ENCODE data around the gene CCND2. TPM values are rescaled to one million over a fixed set of nuclear protein-coding genes. Genes with fewer than 3 reads are reported as not detected.

CCND2 gene
- total and polyA plus RNA-seq, 9 donors = 4.0 to 105 (median 45.4) TPM

GRCh38 chr12:4281173-4281654 lies 7.7 kb downstream of the CCND2 start:
- H3K27me3 ChIP-seq = no peaks in the 10 kb centered on the region
- TF ChIP-seq, protein P1, sequence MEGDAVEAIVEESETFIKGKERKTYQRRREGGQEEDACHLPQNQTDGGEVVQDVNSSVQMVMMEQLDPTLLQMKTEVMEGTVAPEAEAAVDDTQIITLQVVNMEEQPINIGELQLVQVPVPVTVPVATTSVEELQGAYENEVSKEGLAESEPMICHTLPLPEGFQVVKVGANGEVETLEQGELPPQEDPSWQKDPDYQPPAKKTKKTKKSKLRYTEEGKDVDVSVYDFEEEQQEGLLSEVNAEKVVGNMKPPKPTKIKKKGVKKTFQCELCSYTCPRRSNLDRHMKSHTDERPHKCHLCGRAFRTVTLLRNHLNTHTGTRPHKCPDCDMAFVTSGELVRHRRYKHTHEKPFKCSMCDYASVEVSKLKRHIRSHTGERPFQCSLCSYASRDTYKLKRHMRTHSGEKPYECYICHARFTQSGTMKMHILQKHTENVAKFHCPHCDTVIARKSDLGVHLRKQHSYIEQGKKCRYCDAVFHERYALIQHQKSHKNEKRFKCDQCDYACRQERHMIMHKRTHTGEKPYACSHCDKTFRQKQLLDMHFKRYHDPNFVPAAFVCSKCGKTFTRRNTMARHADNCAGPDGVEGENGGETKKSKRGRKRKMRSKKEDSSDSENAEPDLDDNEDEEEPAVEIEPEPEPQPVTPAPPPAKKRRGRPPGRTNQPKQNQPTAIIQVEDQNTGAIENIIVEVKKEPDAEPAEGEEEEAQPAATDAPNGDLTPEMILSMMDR (IDR thresholded peaks at IDR 0.05) = no peak
- TF ChIP-seq POLR2A (IDR thresholded peaks at IDR 0.05) (no peak), EP300 (IDR thresholded peaks at IDR 0.05) (no peak)
- no peaks in the 10 kb centered on the region for H3K4me1 ChIP-seq (ENCODE audit: insufficient read depth)
- 84 to 89% (median 86%) methylated on average over 16 of the region's 16 CpGs for WGBS, 3 donors
- H3K4me3 ChIP-seq = no peak overlapping the region
- no peaks in the 10 kb centered on the region for H3K9me3 ChIP-seq
- H3K27ac ChIP-seq = no peak overlapping the region
- DNase-seq = no peak
- H3K36me3 ChIP-seq = no peaks in the 10 kb centered on the region
- intact Hi-C loops (cut with DNase I) = no loop called here

DNA sequence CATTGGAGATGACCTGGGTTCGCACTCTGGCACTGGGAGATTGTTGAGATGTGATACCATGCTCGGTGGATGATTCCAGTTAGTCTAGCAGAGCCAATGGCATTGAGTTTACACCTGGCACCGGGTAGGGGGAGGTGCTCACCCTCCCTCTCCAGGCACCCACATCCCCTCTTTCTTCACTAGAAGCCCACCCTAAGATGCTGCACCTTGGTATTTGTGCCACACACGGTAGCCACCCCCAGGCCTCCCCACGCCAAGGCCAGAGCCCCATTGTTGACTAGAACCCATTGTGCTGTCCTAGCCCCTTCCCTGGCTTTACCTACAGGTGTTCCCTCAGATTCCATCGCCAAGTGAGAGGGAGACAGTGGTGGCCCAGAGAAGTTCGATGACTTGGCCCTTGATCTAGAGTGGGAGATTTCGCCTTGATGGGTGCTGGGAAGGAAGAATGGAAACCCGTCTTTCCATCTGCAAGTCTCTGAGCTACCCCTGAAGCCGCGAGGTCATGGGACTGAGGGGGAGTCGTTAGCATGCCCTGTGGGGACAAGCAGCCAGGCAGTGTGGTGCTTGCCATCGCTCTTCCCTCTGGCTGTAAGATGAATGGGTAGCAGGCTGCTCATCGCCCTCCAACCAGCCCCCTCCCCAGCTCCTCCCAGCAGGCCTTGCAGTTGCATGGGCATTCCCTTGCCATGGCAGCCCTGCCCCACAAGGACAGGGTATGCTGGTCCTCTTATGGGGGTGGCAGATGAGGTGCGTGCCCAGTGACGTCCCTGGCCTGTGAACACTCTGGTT lies 8.7 kb downstream of the CCND2 start:
- H3K4me1 ChIP-seq (ENCODE audit: insufficient read depth) = no peaks in the 10 kb centered on the region
- no peak overlapping the region for H3K27ac ChIP-seq
- intact Hi-C loops (cut with DNase I) = no loop called here
- H3K27me3 ChIP-seq = no peaks in the 10 kb centered on the region
- WGBS, 3 donors = 82 to 87% (median 83%) methylated on average over 16 of the region's 16 CpGs
- no peak for DNase-seq
- TF ChIP-seq EP300 (IDR thresholded peaks at IDR 0.05) = no peak
- TF ChIP-seq POLR2A (IDR thresholded peaks at IDR 0.05) = no peak
- TF ChIP-seq, protein P1 (IDR thresholded peaks at IDR 0.05) = no peak
- no peak overlapping the region for H3K4me3 ChIP-seq
- no peaks in the 10 kb centered on the region for H3K36me3 ChIP-seq
- H3K9me3 ChIP-seq = no peaks in the 10 kb centered on the region

DNA sequence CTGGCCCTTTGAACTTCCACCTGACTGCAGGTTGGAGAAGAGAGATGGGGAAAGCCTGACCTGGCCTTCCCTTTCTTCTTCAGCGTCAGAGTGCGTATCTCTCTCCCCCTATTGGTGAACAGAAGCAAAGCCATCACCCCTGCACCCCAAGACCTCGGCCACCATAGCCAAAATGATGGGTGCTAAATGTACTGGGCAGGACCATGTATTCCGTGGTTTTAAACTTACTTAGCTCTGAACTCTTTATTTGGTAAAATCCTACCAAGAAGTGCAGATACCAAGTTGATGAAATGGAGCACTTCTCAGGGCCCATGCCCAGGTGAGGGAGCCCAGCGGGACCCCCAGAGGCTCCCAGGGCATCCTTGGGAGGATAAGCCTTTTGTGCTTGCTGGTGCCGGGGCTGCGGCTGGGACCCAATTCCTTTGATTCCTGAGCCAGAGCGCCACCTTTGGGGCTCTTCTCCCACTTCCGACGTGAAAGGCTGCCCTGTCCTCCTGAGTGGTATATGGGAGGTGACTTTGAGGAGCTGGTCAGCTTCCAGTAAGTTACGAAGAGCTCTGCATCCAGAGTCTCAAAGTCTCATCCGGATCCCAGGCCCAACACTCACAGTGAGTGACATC lies 9.4 kb downstream of the CCND2 start:
- TF ChIP-seq POLR2A (IDR thresholded peaks at IDR 0.05) (no peak), EP300 (IDR thresholded peaks at IDR 0.05) (no peak)
- TF ChIP-seq, protein P1 (IDR thresholded peaks at IDR 0.05) = no peak
- WGBS, 3 donors = 72 to 78% (median 73%) methylated on average over 12 of the region's 12 CpGs
- no peaks in the 10 kb centered on the region for H3K27me3 ChIP-seq
- H3K9me3 ChIP-seq = no peaks in the 10 kb centered on the region
- H3K27ac ChIP-seq = no peak overlapping the region
- intact Hi-C loops (cut with DNase I) = no loop called here
- DNase-seq = no peak
- H3K4me1 ChIP-seq (ENCODE audit: insufficient read depth) = no peaks in the 10 kb centered on the region
- H3K4me3 ChIP-seq = no peak overlapping the region
- no peaks in the 10 kb centered on the region for H3K36me3 ChIP-seq

DNA sequence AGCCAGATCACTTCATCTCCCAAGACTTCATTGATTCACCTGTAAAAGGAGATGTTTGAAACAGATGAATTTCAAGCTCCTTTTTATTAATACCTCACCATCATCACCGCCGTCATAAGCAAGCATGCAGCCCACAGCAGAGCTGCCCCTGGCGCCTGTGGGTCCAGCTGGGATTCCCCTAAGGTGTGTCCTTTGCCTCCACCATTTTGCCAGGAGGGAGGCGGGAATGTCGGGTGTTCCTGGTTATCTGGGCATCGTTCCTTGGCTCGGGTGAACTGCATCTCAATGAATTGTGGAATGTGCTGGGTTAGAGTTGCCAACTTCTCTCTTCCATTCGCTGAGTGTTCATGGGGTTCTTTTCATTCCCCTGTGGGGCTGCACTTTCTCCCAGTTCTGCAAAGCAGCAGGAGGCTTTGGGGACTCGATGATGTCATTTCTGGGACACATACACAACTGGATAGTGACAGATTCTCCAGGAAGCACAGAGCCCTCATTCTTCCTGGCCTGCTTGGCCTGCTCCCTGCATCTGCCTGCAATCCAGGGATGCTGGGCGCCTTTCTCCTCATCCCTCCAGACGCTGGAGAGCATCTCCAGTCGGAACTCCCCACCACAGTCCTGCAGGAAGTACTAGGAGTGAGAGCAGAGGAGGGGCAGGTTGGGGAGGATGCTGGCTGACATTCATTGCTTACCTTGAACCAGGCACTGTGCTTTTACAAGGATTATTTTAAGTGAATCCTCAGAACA lies 10.1 kb downstream of the CCND2 start:
- TF ChIP-seq, protein P1 (IDR thresholded peaks at IDR 0.05) = no peak
- Histone ChIP-seq H3K36me3 (no peaks in the 10 kb centered on the region), H3K4me1 (ENCODE audit: insufficient read depth) (no peaks in the 10 kb centered on the region), H3K4me3 (no peak overlapping the region), H3K27ac (no peak overlapping the region), H3K27me3 (no peaks in the 10 kb centered on the region), H3K9me3 (no peaks in the 10 kb centered on the region)
- intact Hi-C loops (cut with DNase I) = no loop called here
- WGBS, 3 donors = 65 to 67% (median 66%) methylated on average over 12 of the region's 12 CpGs
- DNase-seq = no peak

Data from ovary (tissue), 9 donors.